Measurements from ENCODE around the gene ARSJ.

The ARSJ gene

GRCh38 chr4:113969709-113970334 is 9.6 kb downstream of the ARSJ start:
- H3K36me3 ChIP-seq = no peaks in the 10 kb centered on the region
- TF ChIP-seq CTCF (IDR thresholded peaks at IDR 0.05; ENCODE audit: low read depth, low read length) = no peak
- no peak overlapping the region for H3K27ac ChIP-seq
- DNase-seq = no peak
- H3K4me3 ChIP-seq (ENCODE audit: low read depth, low read length) = no peak overlapping the region
- H3K27me3 ChIP-seq (ENCODE audit: insufficient read depth, low read depth, severe bottlenecking) = no peaks in the 10 kb centered on the region
- peaks cover 4% of the 10 kb centered on the region for H3K9me3 ChIP-seq (ENCODE audit: severe bottlenecking)

- no peak overlapping the region for H3K4me3 ChIP-seq (ENCODE audit: low read depth, low read length)
- no peak for DNase-seq
- no peak overlapping the region for H3K27ac ChIP-seq
- no peak for TF ChIP-seq CTCF (IDR thresholded peaks at IDR 0.05; ENCODE audit: low read depth, low read length)
- H3K36me3 ChIP-seq = no peaks in the 10 kb centered on the region
- H3K27me3 ChIP-seq (ENCODE audit: insufficient read depth, low read depth, severe bottlenecking) = no peaks in the 10 kb centered on the region
- no peaks in the 10 kb centered on the region for H3K9me3 ChIP-seq (ENCODE audit: severe bottlenecking)
Observed at GRCh38 chr4:113968473-113968872, 11.0 kb downstream of the ARSJ start.

GRCh38 chr4:113967687-113968086 is 11.8 kb downstream of the ARSJ start:
- Histone ChIP-seq H3K27me3 (ENCODE audit: insufficient read depth, low read depth, severe bottlenecking) (no peaks in the 10 kb centered on the region), H3K36me3 (no peaks in the 10 kb centered on the region), H3K4me3 (ENCODE audit: low read depth, low read length) (no peak overlapping the region), H3K27ac (no peak overlapping the region), H3K9me3 (ENCODE audit: severe bottlenecking) (no peaks in the 10 kb centered on the region)
- DNase-seq = no peak
- no peak for TF ChIP-seq CTCF (IDR thresholded peaks at IDR 0.05; ENCODE audit: low read depth, low read length)

GRCh38 chr4:113962719-113963265 is 16.7 kb downstream of the ARSJ start:
- Histone ChIP-seq H3K4me3 (ENCODE audit: low read depth, low read length) (no peak overlapping the region), H3K36me3 (no peaks in the 10 kb centered on the region), H3K27me3 (ENCODE audit: insufficient read depth, low read depth, severe bottlenecking) (no peaks in the 10 kb centered on the region), H3K27ac (no peak overlapping the region), H3K9me3 (ENCODE audit: severe bottlenecking) (no peaks in the 10 kb centered on the region)
- DNase-seq = no peak
- no peak for TF ChIP-seq CTCF (IDR thresholded peaks at IDR 0.05; ENCODE audit: low read depth, low read length)

- DNase-seq = no peak
- Histone ChIP-seq H3K36me3 (no peaks in the 10 kb centered on the region), H3K27ac (no peak overlapping the region), H3K9me3 (ENCODE audit: severe bottlenecking) (no peaks in the 10 kb centered on the region), H3K27me3 (ENCODE audit: insufficient read depth, low read depth, severe bottlenecking) (no peaks in the 10 kb centered on the region), H3K4me3 (ENCODE audit: low read depth, low read length) (no peak overlapping the region)
- no peak for TF ChIP-seq CTCF (IDR thresholded peaks at IDR 0.05; ENCODE audit: low read depth, low read length)
Observed at GRCh38 chr4:113962016-113962347, 17.5 kb downstream of the ARSJ start.
